Measurements from ENCODE around the gene APOBEC3A. TPM values are rescaled to one million over a fixed set of nuclear protein-coding genes. Genes with fewer than 3 reads are reported as not detected.

Gene APOBEC3A
- total RNA-seq, 1 experiment from 2014 or later = not detected

- no peaks in the 10 kb centered on the region for H3K9me2 ChIP-seq (replicated peaks; ENCODE audit: insufficient read depth, low read length)
- H3K4me3 ChIP-seq (ENCODE audit: low read length) = no peak overlapping the region
- no peak overlapping the region for H3K9ac ChIP-seq (ENCODE audit: low read length)
- no peaks in the 10 kb centered on the region for H3K79me2 ChIP-seq (ENCODE audit: low read length)
- H3K4me1 ChIP-seq (ENCODE audit: low read length) = peaks cover 15% of the 10 kb centered on the region
- no peaks in the 10 kb centered on the region for H3K36me3 ChIP-seq (ENCODE audit: insufficient read depth, low read length)
- H3K9me3 ChIP-seq (ENCODE audit: low read length) = no peaks in the 10 kb centered on the region
- no peak overlapping the region for H3K27ac ChIP-seq (ENCODE audit: low read length)
- H2AFZ ChIP-seq (ENCODE audit: low read length) = no peak overlapping the region
- H4K20me1 ChIP-seq (ENCODE audit: insufficient read depth, low read depth, low read length) = no peaks in the 10 kb centered on the region
- H3K27me3 ChIP-seq (ENCODE audit: low read length) = no peaks in the 10 kb centered on the region
- no peak for DNase-seq
- no peak overlapping the region for H3K4me2 ChIP-seq (ENCODE audit: low read depth, low read length, poor library complexity, severe bottlenecking)
Measured at GRCh38 chr22:38965614-38966379, 8.4 kb downstream of the APOBEC3A start.

GRCh38 chr22:38966380-38966702 is 8.9 kb downstream of the APOBEC3A start:
- Histone ChIP-seq H3K4me3 (ENCODE audit: low read length) (no peak overlapping the region), H3K9me3 (ENCODE audit: low read length) (no peaks in the 10 kb centered on the region), H3K36me3 (ENCODE audit: insufficient read depth, low read length) (no peaks in the 10 kb centered on the region), H3K9ac (ENCODE audit: low read length) (no peak overlapping the region), H3K79me2 (ENCODE audit: low read length) (no peaks in the 10 kb centered on the region), H3K27me3 (ENCODE audit: low read length) (no peaks in the 10 kb centered on the region), H3K9me2 (replicated peaks; ENCODE audit: insufficient read depth, low read length) (no peaks in the 10 kb centered on the region), H4K20me1 (ENCODE audit: insufficient read depth, low read depth, low read length) (no peaks in the 10 kb centered on the region), H3K4me1 (ENCODE audit: low read length) (peaks cover 15% of the 10 kb centered on the region), H2AFZ (ENCODE audit: low read length) (no peak overlapping the region), H3K27ac (ENCODE audit: low read length) (no peak overlapping the region), H3K4me2 (ENCODE audit: low read depth, low read length, poor library complexity, severe bottlenecking) (no peak overlapping the region)
- no peak for DNase-seq

DNA sequence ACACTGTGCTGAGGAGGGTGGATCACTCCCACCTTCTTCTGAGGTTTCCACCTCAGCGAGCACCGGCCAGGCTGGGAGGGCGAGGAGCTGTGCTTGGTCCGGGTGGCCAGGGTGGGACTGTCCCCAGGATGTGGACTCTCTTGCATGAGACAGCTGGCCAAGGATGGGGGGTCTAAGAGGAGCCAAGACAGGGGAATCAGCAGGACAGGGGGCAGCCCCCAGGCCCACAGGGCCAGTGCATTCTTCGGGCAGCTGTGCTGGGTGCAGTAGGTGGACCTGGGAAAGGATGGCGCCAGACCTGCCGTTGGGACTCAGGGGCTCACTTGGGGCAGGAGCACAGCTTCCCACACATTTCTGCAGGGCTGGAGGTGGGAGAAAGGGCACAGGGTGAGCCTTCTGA is 9.5 kb downstream of the APOBEC3A start:
- Histone ChIP-seq H3K4me2 (ENCODE audit: low read depth, low read length, poor library complexity, severe bottlenecking) (no peak overlapping the region), H3K27me3 (ENCODE audit: low read length) (no peaks in the 10 kb centered on the region), H3K9me3 (ENCODE audit: low read length) (no peaks in the 10 kb centered on the region), H2AFZ (ENCODE audit: low read length) (no peak overlapping the region), H3K36me3 (ENCODE audit: insufficient read depth, low read length) (no peaks in the 10 kb centered on the region), H3K9ac (ENCODE audit: low read length) (no peak overlapping the region), H3K4me1 (ENCODE audit: low read length) (peaks cover 15% of the 10 kb centered on the region), H3K27ac (ENCODE audit: low read length) (no peak overlapping the region), H3K4me3 (ENCODE audit: low read length) (no peak overlapping the region), H3K9me2 (replicated peaks; ENCODE audit: insufficient read depth, low read length) (no peaks in the 10 kb centered on the region), H4K20me1 (ENCODE audit: insufficient read depth, low read depth, low read length) (no peaks in the 10 kb centered on the region), H3K79me2 (ENCODE audit: low read length) (no peaks in the 10 kb centered on the region)
- no peak for DNase-seq

- no peaks in the 10 kb centered on the region for H3K9me2 ChIP-seq (replicated peaks; ENCODE audit: insufficient read depth, low read length)
- H4K20me1 ChIP-seq (ENCODE audit: insufficient read depth, low read depth, low read length) = no peaks in the 10 kb centered on the region
- peaks cover 15% of the 10 kb centered on the region for H3K4me1 ChIP-seq (ENCODE audit: low read length)
- no peak for DNase-seq
- no peaks in the 10 kb centered on the region for H3K36me3 ChIP-seq (ENCODE audit: insufficient read depth, low read length)
- no peaks in the 10 kb centered on the region for H3K27me3 ChIP-seq (ENCODE audit: low read length)
- no peak overlapping the region for H3K4me3 ChIP-seq (ENCODE audit: low read length)
- no peak overlapping the region for H3K27ac ChIP-seq (ENCODE audit: low read length)
- H2AFZ ChIP-seq (ENCODE audit: low read length) = no peak overlapping the region
- no peaks in the 10 kb centered on the region for H3K9me3 ChIP-seq (ENCODE audit: low read length)
- H3K79me2 ChIP-seq (ENCODE audit: low read length) = no peaks in the 10 kb centered on the region
- no peak overlapping the region for H3K4me2 ChIP-seq (ENCODE audit: low read depth, low read length, poor library complexity, severe bottlenecking)
- no peak overlapping the region for H3K9ac ChIP-seq (ENCODE audit: low read length)
Measured at GRCh38 chr22:38967451-38968450, 10.3 kb downstream of the APOBEC3A start.

DNA sequence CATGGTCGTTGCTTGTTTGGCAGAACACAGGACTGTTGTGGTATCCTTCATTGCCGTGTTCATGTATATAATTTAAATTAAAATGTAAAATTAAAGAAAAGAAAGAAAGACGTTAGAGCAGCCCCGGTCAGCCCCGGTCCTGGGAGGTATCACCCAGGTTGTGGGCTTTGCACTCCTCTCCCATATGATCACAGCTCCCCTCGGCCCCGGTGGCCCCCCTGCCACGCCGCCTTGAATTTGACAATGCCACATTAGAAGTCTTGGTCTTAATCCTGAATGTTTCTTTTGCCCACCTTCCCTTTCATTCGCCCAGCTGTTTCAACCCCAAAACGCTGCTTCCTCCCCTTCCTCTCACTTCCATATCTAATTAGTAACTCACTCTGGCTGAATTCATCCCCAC is 11.4 kb downstream of the APOBEC3A start:
- Histone ChIP-seq H3K9me3 (ENCODE audit: low read length) (no peaks in the 10 kb centered on the region), H3K4me2 (ENCODE audit: low read depth, low read length, poor library complexity, severe bottlenecking) (no peak overlapping the region), H3K9me2 (replicated peaks; ENCODE audit: insufficient read depth, low read length) (no peaks in the 10 kb centered on the region), H3K9ac (ENCODE audit: low read length) (no peak overlapping the region), H3K79me2 (ENCODE audit: low read length) (no peaks in the 10 kb centered on the region), H3K36me3 (ENCODE audit: insufficient read depth, low read length) (no peaks in the 10 kb centered on the region), H2AFZ (ENCODE audit: low read length) (no peak overlapping the region), H3K4me3 (ENCODE audit: low read length) (no peak overlapping the region), H3K4me1 (ENCODE audit: low read length) (peaks cover 15% of the 10 kb centered on the region), H3K27me3 (ENCODE audit: low read length) (no peaks in the 10 kb centered on the region), H3K27ac (ENCODE audit: low read length) (no peak overlapping the region), H4K20me1 (ENCODE audit: insufficient read depth, low read depth, low read length) (no peaks in the 10 kb centered on the region)
- DNase-seq = no peak

DNA sequence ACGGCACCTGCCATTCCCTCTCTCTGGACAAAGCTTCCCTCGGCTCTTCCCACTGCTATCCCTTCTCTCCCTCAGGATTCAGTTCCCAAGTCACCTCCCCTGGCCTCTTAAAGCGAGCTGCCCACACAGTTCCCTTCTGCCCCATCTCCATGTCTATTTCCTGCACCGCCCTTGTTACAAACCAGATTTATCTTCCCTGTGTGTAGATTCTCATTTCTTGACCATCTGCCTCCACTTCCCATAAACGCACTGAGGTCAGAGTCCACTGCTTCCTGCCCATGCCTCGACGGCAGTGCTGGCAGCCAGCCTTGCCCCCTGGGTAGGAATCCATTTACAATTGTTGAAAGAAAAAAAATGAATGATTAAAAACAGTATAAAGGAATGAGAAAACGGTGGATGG is 13.1 kb downstream of the APOBEC3A start:
- Histone ChIP-seq H3K36me3 (ENCODE audit: insufficient read depth, low read length) (no peaks in the 10 kb centered on the region), H3K79me2 (ENCODE audit: low read length) (no peaks in the 10 kb centered on the region)

GRCh38 chr22:38971202-38971601 is 13.8 kb downstream of the APOBEC3A start:
- Histone ChIP-seq H3K9me2 (replicated peaks; ENCODE audit: insufficient read depth, low read length) (no peaks in the 10 kb centered on the region), H3K27ac (ENCODE audit: low read length) (no peak overlapping the region), H3K9me3 (ENCODE audit: low read length) (no peaks in the 10 kb centered on the region), H3K4me3 (ENCODE audit: low read length) (no peak overlapping the region), H3K27me3 (ENCODE audit: low read length) (no peaks in the 10 kb centered on the region), H3K4me2 (ENCODE audit: low read depth, low read length, poor library complexity, severe bottlenecking) (no peak overlapping the region), H3K36me3 (ENCODE audit: insufficient read depth, low read length) (no peaks in the 10 kb centered on the region), H3K4me1 (ENCODE audit: low read length) (peaks cover 15% of the 10 kb centered on the region), H4K20me1 (ENCODE audit: insufficient read depth, low read depth, low read length) (no peaks in the 10 kb centered on the region), H2AFZ (ENCODE audit: low read length) (no peak overlapping the region), H3K79me2 (ENCODE audit: low read length) (no peaks in the 10 kb centered on the region), H3K9ac (ENCODE audit: low read length) (no peak overlapping the region)
- no peak for DNase-seq

More for the DNA sequence above, 13.1 kb downstream of the APOBEC3A start:
- H3K27ac ChIP-seq (ENCODE audit: low read length) = no peak overlapping the region
- no peak overlapping the region for H3K4me3 ChIP-seq (ENCODE audit: low read length)
- H4K20me1 ChIP-seq (ENCODE audit: insufficient read depth, low read depth, low read length) = no peaks in the 10 kb centered on the region
- peaks cover 15% of the 10 kb centered on the region for H3K4me1 ChIP-seq (ENCODE audit: low read length)
- H3K9me3 ChIP-seq (ENCODE audit: low read length) = no peaks in the 10 kb centered on the region
- no peak overlapping the region for H3K9ac ChIP-seq (ENCODE audit: low read length)
- no peaks in the 10 kb centered on the region for H3K27me3 ChIP-seq (ENCODE audit: low read length)
- no peak overlapping the region for H2AFZ ChIP-seq (ENCODE audit: low read length)
- no peaks in the 10 kb centered on the region for H3K9me2 ChIP-seq (replicated peaks; ENCODE audit: insufficient read depth, low read length)
- no peak for DNase-seq
- no peak overlapping the region for H3K4me2 ChIP-seq (ENCODE audit: low read depth, low read length, poor library complexity, severe bottlenecking)

- H3K4me1 ChIP-seq (ENCODE audit: low read length) = peaks cover 15% of the 10 kb centered on the region
Measured at GRCh38 chr22:38971791-38972190, 14.4 kb downstream of the APOBEC3A start.

More at GRCh38 chr22:38971791-38972190, 14.4 kb downstream of the APOBEC3A start:
- Histone ChIP-seq H3K4me3 (ENCODE audit: low read length) (no peak overlapping the region), H2AFZ (ENCODE audit: low read length) (no peak overlapping the region), H3K9me3 (ENCODE audit: low read length) (no peaks in the 10 kb centered on the region), H3K27me3 (ENCODE audit: low read length) (no peaks in the 10 kb centered on the region), H3K4me2 (ENCODE audit: low read depth, low read length, poor library complexity, severe bottlenecking) (no peak overlapping the region), H3K9me2 (replicated peaks; ENCODE audit: insufficient read depth, low read length) (no peaks in the 10 kb centered on the region), H4K20me1 (ENCODE audit: insufficient read depth, low read depth, low read length) (no peaks in the 10 kb centered on the region), H3K79me2 (ENCODE audit: low read length) (no peaks in the 10 kb centered on the region), H3K9ac (ENCODE audit: low read length) (no peak overlapping the region), H3K36me3 (ENCODE audit: insufficient read depth, low read length) (no peaks in the 10 kb centered on the region), H3K27ac (ENCODE audit: low read length) (no peak overlapping the region)
- DNase-seq = no peak
